Measurements from ENCODE around the gene HOXA9.

The HOXA9 gene

DNA sequence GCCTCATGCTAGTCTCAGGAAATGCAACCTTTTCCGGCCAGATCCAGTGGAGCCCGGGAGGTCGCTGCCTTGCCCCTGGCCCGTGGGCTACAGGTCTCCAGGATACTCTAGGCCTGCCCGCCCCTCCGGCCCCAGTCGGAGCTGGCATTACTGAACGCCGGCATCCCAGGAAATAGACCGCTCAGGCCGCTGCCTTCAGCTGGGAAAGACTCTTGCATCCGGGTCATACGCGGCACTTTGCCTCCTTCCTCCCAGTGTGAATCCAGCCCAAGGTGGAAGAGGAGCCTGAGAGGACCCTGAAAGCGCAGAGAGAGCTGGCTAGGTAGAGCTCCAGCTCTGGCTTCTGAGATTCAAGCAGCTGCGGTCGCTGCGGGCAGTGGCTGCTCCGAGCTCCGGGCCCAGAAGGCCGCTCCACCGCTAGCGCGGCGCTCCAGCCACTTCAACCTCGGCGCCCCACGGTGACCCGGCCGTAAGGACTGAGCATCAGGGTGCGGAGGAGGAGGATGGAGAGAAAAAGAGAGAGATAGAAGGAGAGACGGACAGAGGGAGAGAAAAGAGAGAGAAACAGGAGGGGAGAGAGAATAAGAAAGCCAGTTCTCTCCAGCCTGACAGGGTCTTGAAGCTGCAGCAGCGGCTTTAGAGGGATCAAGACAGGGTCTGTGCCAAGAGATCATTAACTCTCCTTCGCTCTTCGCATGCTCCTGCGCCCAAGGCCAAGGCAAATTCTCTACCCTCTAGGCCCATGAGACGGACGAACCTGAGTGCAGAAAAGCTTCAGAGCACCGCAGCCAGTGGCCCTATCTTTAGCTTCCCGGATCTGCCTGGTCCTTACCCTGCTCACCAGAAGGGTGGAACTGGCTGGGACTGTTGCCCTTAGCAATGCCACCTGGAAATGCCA lies 10.5 kb upstream of the HOXA9 start:
- DNase-seq, result no peak

DNA sequence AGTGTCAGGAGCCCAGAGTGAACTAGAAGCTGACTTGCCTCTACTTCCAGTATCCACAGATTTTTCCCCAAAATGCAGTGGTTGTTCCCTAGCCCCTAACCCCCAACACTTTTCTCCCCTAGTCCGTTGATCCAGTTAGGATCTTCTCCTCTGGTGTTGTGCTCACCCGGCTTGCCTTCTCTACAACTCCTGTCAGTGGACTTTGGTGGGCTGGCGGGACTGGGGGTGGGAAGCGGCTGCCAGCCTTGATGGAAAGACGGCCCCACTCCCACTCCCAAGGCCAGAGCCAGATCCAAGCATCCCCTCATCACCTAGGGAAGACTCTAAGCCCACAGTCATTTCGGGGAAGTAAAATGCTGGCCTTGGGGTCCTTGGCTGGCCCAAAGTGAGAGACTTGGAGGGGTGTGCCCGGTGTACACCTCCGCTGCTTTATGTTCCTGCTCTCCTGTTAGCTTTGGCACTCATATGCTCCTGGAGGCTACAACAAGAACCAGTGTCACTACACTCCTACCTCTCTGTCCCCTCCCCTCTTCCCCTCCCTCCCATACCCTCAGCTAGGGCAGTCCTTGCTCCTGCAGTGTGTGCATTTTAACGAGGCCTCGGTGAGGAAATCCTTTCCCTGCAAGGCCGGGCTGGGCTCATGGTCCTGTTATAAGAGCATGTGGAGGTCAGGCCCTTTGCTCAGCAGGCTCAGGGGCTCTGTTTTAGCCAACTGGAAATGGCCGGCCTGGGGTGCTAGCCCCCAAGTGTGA lies 9.7 kb upstream of the HOXA9 start:
- DNase-seq, result no peak

DNA sequence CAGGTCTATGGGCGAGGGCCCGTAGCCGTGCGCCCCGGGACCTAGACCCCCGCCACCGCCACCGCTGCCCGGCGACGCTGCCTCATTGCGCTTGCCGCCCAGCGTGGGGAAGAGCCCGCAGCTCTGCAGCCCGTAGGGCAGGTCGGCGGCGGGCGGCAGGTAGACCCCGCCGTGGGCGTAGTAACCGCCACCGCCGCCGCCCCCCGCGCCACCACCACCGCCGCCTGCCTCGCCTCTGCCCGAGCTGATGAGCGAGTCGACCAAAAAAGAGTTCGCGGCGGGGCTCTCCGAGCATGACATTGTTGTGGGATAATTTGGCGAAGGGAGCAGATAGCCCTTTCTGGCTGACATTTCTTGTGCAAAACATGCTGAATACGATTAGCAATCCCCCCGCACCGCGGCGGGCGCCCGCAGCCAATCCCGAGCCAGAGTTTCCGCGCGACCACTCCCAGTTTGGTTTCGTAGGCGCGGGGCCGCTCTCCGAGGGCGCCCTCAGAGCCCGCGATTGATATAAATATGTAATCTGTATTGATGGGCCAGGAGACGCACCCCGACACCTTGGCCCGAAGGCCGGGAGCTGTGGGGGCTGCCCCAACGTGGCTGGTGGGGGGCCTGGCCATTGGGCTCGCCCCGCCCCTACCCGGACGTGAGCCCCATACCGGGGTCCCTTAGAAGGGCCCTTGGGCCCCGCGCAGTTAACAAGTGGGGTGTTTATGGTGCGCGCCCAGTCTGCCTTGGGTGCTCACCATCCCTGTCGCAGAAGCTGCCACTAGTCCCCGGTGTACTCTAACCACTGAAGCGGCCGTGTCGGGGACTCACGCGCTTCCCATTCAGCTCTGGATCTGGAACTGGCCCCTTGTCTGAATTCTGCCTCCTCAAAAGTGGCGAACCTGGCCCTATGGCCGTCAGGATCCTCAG lies 8.9 kb upstream of the HOXA9 start, which contains the start of gene HOXA10:
HOXA10 (minus strand) TSS at position 365 of the 918 bp plus-strand sequence; CDS start at position 351, 14 bp downstream.
- no peak for DNase-seq

DNA sequence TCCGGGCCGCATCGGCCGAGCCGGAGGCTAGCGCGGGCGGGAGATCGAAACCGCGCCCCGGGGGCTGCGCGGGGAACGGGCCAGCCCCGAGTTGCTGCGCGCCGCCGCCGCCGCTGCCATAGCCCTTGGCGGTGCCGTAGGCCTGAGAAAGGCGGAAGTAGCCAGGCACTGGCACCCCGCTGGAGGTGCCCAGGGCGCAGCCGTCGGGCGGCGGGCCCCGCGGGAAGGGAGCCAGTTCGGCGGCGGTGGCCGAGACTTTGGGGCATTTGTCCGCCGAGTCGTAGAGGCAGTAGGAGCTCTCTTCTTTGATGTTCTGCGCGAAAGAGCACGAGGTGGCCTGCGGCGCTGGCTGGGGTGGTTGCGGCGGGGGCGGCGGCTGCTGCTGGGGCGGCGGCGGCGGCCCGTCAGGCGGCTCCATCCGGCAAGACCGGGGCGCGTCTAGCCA lies 8.2 kb upstream of the HOXA9 start:
- no peak for DNase-seq

DNA sequence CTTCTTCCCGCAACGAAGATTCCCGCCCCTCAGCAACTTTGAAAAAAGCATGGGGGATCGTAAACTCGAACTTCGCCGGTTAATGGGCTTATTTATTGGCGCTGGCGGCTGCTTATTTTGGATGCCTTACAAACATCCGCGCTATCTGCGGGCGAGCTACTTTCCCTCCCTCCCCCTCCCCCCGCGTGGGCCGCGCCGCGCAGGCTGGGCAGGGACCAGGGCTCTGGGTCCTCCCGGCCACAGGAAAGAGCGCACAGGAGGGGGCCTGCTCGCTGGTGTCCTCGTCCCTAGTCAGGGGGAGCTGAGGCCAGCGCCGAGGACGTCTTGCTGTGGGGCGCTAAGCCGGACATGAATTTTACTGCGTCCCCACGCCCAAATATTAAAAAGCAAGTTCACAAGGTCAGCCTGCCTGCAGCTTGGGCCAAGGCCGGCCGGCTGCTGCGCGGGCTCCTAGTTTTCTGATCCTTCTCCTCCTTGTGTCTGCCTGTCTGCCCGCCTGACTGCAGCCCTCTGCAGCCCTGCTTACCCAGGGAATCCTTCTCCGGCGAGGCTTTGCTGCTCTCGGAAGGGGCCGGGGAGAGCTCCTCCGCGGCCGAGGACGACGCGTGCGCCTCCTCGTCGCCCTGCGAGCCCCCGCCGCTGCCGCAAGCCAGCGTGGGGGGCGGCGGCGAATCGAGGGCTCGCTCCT lies 7.6 kb upstream of the HOXA9 start:
- no peak for DNase-seq

GRCh38 chr7:27172315-27172774 lies 7.0 kb upstream of the HOXA9 start:
- DNase-seq, result no peak

DNA sequence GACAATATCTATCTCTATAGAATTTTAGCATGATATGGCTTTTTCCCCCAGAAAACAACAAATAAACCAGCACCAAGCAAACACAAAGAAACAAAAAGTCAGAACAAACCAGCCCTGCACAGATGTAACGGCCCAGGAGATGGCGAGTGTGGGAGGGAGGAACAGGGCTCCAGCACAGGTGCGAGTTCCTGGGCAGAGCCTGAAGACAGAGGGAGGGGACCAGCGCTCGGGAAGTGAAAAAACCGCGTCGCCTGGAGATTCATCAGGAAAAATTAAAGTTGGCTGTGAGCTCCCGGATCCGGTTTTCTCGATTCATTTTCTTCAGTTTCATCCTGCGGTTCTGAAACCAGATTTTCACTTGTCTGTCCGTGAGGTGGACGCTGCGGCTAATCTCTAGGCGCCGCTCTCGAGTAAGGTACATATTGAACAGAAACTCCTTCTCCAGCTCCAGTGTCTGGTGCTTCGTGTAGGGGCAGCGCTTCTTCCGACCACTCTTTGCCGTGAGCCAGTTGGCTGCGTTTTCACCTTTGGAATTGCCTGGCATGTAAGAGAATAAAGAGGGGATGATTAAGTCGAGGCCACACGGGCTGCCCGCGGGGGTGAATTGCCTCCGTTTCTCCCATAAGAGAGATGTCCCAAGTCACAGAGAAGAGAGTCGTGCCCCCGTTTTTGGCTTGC lies 6.4 kb upstream of the HOXA9 start:
- DNase-seq, result no peak

GRCh38 chr7:27171325-27171636 lies 5.9 kb upstream of the HOXA9 start:
- DNase-seq, result no peak

GRCh38 chr7:27170426-27171324 lies 5.3 kb upstream of the HOXA9 start:
- no peak for DNase-seq

GRCh38 chr7:27169658-27170425 lies 4.5 kb upstream of the HOXA9 start:
- DNase-seq, result no peak

- DNase-seq, result no peak
These were observed 3.1 kb upstream of the HOXA9 start for GRCh38 chr7:27168265-27168947.

- DNase-seq, result no peak
These were observed 2.6 kb upstream of the HOXA9 start for GRCh38 chr7:27167916-27168264.

- DNase-seq, result no peak
These were observed 1.5 kb upstream of the HOXA9 start for GRCh38 chr7:27166531-27167505.

DNA sequence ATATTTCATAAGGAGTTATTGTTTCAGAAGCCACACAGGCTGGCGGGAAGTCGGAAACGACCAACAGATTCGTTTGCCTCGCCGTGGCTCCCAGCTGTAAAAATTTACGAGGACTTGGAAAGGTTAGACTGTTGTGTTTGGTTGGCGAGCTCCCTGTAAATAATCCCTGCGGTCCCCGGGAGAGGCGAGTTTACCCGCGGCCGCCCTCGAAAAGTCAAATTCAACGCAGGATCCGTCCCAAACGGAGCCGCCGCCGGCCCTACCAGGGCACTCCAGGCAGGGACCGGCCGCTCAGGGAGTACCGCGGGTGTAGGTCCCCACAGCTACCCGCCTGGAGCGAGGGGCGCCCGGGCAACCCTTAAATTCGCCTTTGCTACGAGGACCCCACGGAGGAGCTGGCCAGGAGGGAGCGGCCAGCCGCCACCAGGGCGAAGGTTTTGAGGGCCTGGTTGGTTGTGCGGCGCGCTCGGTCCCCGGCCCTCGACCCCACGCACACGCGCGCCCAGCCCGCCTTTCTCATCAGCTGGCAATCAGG lies 726 bp upstream of the HOXA9 start:
- no peak for DNase-seq

DNA sequence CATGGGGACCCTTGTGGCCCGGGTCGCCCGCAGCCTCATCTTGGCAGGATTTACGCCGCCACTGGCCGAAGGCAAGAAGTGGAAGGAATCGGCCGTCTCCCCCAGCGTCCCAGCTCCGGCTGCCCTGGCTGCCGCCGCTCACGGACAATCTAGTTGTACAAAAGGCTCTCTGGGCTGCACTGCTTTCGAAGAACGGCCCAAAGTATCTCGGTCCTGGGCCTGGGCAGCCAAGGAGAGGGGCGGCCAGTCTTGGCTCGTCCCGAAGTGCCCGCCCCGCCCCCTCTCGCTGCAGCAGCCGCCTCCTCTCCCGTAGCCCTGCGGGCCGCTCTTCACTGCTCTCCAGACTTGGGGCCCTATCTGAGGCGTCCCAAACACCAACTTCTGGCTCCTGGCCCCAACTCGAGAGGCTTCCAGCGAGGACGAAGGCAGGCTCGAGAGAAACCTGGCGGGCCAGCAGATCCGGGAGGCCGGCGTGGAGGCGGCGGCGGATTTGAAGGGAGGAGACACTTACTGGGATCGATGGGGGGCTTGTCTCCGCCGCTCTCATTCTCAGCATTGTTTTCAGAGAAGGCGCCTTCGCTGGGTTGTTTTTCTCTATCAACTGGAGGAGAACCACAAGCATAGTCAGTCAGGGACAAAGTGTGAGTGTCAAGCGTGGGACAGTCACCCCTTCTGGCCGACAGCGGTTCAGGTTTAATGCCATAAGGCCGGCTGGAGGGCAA lies 809 bp downstream of the HOXA9 start:
- no peak for DNase-seq

- no peak for DNase-seq
These were observed 1.3 kb downstream of the HOXA9 start for GRCh38 chr7:27164045-27164366.
